ENCODE results near the gene FAM184A. TPM values are rescaled to one million over a fixed set of nuclear protein-coding genes. Genes with fewer than 3 reads are reported as not detected.

The FAM184A gene, protein sequence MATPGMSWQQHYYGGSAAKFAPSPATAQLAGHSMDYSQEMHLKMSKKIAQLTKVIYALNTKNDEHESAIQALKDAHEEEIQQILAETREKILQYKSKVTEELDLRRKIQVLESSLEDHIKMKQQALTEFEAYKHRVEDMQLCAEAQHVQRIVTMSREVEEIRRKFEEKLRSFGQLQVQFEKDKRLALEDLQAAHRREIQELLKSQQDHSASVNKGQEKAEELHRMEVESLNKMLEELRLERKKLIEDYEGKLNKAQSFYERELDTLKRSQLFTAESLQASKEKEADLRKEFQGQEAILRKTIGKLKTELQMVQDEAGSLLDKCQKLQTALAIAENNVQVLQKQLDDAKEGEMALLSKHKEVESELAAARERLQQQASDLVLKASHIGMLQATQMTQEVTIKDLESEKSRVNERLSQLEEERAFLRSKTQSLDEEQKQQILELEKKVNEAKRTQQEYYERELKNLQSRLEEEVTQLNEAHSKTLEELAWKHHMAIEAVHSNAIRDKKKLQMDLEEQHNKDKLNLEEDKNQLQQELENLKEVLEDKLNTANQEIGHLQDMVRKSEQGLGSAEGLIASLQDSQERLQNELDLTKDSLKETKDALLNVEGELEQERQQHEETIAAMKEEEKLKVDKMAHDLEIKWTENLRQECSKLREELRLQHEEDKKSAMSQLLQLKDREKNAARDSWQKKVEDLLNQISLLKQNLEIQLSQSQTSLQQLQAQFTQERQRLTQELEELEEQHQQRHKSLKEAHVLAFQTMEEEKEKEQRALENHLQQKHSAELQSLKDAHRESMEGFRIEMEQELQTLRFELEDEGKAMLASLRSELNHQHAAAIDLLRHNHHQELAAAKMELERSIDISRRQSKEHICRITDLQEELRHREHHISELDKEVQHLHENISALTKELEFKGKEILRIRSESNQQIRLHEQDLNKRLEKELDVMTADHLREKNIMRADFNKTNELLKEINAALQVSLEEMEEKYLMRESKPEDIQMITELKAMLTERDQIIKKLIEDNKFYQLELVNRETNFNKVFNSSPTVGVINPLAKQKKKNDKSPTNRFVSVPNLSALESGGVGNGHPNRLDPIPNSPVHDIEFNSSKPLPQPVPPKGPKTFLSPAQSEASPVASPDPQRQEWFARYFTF
- total RNA-seq (7.0 TPM), polyA plus RNA-seq (ENCODE audit: insufficient read depth in 1 of 8, insufficient read length in 8 of 8, low replicate concordance in 1 of 8) (10 to 100 TPM in 5 of 8 donors, 1 to 10 TPM in 3; 8.2 to 13.7 (median 11.2) TPM)
- long read RNA-seq, donor 1 = 0 reads
- long read RNA-seq, donor 2 = 0 reads
- long read RNA-seq, donor 3, full-length matches to known transcripts = 1 of 1 reads
- long read RNA-seq, donor 3, partial matches to known transcripts = 0 of 1 reads
- long read RNA-seq, donor 3, other reads (novel, unspliced or antisense) = 0 of 1 reads
- long read RNA-seq, donor 4 = 0 reads
- long read RNA-seq, donor 5, partial matches to known transcripts = 5 of 7 reads
- long read RNA-seq, donor 5, other reads (novel, unspliced or antisense) = 0 of 7 reads
- long read RNA-seq, donor 6, partial matches to known transcripts = 0 of 1 reads
- long read RNA-seq, donor 6, other reads (novel, unspliced or antisense) = 0 of 1 reads
- long read RNA-seq, donor 7 = 0 reads
- long read RNA-seq, donor 8, partial matches to known transcripts = 0 of 1 reads
- long read RNA-seq, donor 8, other reads (novel, unspliced or antisense) = 0 of 1 reads
- long read RNA-seq, donor 9 = 0 reads
- long read RNA-seq, donor 10, partial matches to known transcripts = 0 of 1 reads
- long read RNA-seq, donor 10, other reads (novel, unspliced or antisense) = 0 of 1 reads
- long read RNA-seq, donor 11, full-length matches to known transcripts = 1 of 1 reads
- long read RNA-seq, donor 11, partial matches to known transcripts = 0 of 1 reads
- long read RNA-seq, donor 11, other reads (novel, unspliced or antisense) = 0 of 1 reads

DNA sequence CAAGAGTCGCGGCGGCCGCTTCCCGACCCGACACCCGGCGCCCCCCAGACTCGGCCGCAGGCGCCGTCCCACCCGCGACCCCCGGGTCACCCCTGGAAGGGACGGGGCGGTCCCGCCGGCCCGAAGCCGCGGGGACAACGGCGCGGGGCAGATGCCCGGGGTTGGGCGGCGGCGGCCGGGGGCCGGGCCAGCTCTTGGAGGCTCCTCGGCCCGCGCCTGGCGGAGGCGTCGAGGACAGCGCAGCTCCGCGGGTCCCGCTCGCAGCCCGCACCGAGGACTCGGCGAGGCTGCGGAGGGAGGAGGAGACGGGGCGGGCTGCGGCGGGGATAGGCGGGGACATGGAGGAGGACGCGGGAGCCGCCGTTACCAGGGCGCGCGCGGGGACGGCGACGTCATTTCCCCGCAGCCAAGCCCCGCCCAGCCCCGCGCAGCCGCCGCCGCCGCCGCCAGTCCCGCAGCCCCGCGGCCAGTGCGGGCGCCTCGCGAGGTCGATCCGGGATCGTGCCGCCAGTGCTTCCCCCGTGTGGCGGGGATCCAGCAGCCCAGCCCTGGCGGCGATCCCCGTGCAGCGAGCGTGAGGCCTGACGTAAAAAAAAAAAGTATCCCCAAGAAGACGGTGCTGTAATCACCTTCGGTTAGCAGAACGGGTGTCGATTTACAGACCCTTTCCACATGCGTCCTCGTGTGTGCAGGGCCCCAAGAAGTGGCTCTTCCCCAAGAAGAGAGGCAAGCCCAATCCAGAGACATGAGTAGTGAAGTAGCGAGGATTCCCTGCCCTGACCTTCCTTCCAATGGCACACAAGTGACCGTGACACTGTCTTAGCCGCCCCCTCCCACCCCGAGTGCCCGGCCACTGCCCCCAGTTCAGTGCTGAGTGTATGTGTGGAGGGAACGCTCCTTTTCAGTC is at the start of gene FAM184A:
FAM184A (minus strand) TSS at position 289 of the 907 bp plus-strand sequence. CDS start 365 bp downstream, outside the sequence.
- H3K36me3 ChIP-seq (ENCODE audit: control insufficient read depth, insufficient read depth, low read length) = no peaks in the 10 kb centered on the region
- WGBS (ENCODE audit: insufficient coverage) = under 1% methylated on average over 93 of the region's 103 CpGs
- H3K27me3 ChIP-seq (ENCODE audit: control insufficient read depth, insufficient read depth, low read length) = peaks cover 6% of the 10 kb centered on the region
- DNase-seq = peak; percentile 81
- peaks cover 7% of the 10 kb centered on the region for H3K9me3 ChIP-seq (replicated peaks; ENCODE audit: control insufficient read depth, low read depth, low read length)
- peak within 1 kb of the TSS; percentile 72 for H3K4me3 ChIP-seq (ENCODE audit: low read length)
- peaks cover 3% of the 10 kb centered on the region for H3K4me1 ChIP-seq (ENCODE audit: control insufficient read depth, insufficient read depth, low read length)
- H3K27ac ChIP-seq (ENCODE audit: low read length) = peak within 1 kb of the TSS; percentile 89

- no peak overlapping the region for H3K4me3 ChIP-seq (ENCODE audit: low read length)
Measured at GRCh38 chr6:119127627-119128026, 49.2 kb upstream of the FAM184A start.

DNA sequence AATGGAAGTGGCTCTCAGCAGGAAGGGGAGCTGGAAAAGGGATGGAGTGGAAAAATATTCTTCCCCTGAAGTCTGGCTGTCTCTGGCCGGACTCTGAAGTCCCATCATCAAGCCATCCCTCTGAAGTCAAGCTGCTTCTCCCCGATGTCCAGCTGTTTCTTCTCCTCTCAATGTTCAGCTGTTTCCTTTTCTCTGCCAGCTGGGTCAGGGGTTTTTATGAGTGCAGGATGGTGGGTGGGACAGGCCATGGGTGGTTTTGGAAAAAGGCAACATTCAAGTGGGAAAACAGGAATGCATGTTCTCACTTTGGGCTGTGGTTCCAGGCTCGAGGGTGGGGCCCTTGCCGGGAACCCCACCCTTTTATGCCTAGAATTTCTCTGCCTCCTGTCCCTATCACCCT is 48.4 kb upstream of the FAM184A start:
- H3K27ac ChIP-seq (ENCODE audit: low read length) = no peak overlapping the region
- no peaks in the 10 kb centered on the region for H3K36me3 ChIP-seq (ENCODE audit: control insufficient read depth, insufficient read depth, low read length)
- no peak overlapping the region for H3K4me3 ChIP-seq (ENCODE audit: low read length)
- H3K4me1 ChIP-seq (ENCODE audit: control insufficient read depth, insufficient read depth, low read length) = peaks cover 14% of the 10 kb centered on the region
- peaks cover 2% of the 10 kb centered on the region for H3K9me3 ChIP-seq (replicated peaks; ENCODE audit: control insufficient read depth, low read depth, low read length)
- no CpG with 5 or more reads among the region's 4 CpGs for WGBS (ENCODE audit: insufficient coverage)
- no peaks in the 10 kb centered on the region for H3K27me3 ChIP-seq (ENCODE audit: control insufficient read depth, insufficient read depth, low read length)
- no peak for DNase-seq

More at GRCh38 chr6:119127627-119128026, 49.2 kb upstream of the FAM184A start:
- no peak for DNase-seq
- H3K9me3 ChIP-seq (replicated peaks; ENCODE audit: control insufficient read depth, low read depth, low read length) = peaks cover 2% of the 10 kb centered on the region
- H3K36me3 ChIP-seq (ENCODE audit: control insufficient read depth, insufficient read depth, low read length) = no peaks in the 10 kb centered on the region
- H3K27ac ChIP-seq (ENCODE audit: low read length) = no peak overlapping the region
- peaks cover 16% of the 10 kb centered on the region for H3K4me1 ChIP-seq (ENCODE audit: control insufficient read depth, insufficient read depth, low read length)
- WGBS (ENCODE audit: insufficient coverage) = no CpG with 5 or more reads among the region's 1 CpG
- no peaks in the 10 kb centered on the region for H3K27me3 ChIP-seq (ENCODE audit: control insufficient read depth, insufficient read depth, low read length)

DNA sequence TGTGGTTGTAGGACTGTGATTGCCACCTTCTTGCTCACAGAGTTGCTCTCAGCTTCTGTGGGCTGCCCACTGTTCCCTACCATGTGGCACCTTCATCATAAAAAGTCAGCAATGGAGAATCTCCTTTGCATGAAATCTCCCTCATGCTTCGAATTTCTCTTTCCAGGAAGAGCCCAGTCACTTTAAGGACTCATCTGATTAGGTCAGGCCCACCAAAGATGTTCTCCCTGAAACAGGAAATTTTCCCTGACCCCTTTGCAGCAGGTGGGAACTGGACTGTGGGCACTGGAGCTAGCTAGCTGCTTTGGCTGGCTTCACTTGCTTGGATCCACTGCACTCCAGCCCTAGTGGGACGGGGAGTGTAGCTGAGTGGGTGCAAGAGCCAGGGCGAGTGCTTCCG is 47.7 kb upstream of the FAM184A start:
- Histone ChIP-seq H3K4me1 (ENCODE audit: control insufficient read depth, insufficient read depth, low read length) (peaks cover 11% of the 10 kb centered on the region), H3K9me3 (replicated peaks; ENCODE audit: control insufficient read depth, low read depth, low read length) (peaks cover 2% of the 10 kb centered on the region), H3K27ac (ENCODE audit: low read length) (no peak overlapping the region), H3K36me3 (ENCODE audit: control insufficient read depth, insufficient read depth, low read length) (no peaks in the 10 kb centered on the region), H3K4me3 (ENCODE audit: low read length) (no peak overlapping the region), H3K27me3 (ENCODE audit: control insufficient read depth, insufficient read depth, low read length) (no peaks in the 10 kb centered on the region)
- 91% methylated on average over 4 of the region's 4 CpGs for WGBS (ENCODE audit: insufficient coverage)
- DNase-seq = no peak

GRCh38 chr6:119125576-119125975 is 47.1 kb upstream of the FAM184A start:
- Histone ChIP-seq H3K4me3 (ENCODE audit: low read length) (no peak overlapping the region), H3K27me3 (ENCODE audit: control insufficient read depth, insufficient read depth, low read length) (no peaks in the 10 kb centered on the region), H3K36me3 (ENCODE audit: control insufficient read depth, insufficient read depth, low read length) (no peaks in the 10 kb centered on the region), H3K9me3 (replicated peaks; ENCODE audit: control insufficient read depth, low read depth, low read length) (peaks cover 2% of the 10 kb centered on the region), H3K4me1 (ENCODE audit: control insufficient read depth, insufficient read depth, low read length) (peaks cover 7% of the 10 kb centered on the region), H3K27ac (ENCODE audit: low read length) (no peak overlapping the region)
- DNase-seq = no peak
- no CpG with 5 or more reads among the region's 2 CpGs for WGBS (ENCODE audit: insufficient coverage)

DNA sequence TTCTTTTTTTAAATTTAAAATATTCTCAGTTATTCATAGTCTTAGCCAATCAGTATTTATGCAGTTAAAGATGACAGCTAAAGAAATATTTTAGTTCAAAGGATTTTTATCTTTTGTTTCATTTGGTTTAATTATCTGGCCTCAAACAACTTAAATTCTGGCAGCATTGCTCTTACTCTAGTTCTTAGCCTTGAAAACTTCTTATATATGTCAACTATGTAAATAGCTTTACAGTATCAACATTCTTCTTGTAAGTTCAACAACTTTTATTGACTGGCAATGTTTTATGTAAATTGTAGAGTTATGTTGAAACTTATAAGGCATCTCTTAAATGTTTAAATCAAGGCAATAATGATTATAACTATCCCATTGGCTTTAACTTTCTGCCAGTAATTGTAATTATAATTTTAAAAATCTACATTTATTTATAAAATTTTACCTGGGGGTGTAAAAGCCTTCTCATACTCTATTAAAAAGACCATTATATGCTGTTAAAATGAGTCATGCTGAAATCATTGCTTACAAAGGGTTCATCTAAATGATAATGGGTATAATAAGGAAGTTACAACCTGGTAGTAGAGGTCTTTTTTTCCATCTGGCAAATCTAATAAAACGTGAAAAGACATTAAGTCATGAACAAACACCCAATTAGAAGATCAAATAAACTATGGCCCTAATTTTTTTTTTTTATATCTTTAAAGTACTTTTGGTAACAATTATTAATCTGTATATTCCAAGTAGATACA is 45.8 kb upstream of the FAM184A start:
- Histone ChIP-seq H3K9me3 (replicated peaks; ENCODE audit: control insufficient read depth, low read depth, low read length) (peaks cover 2% of the 10 kb centered on the region), H3K4me3 (ENCODE audit: low read length) (no peak overlapping the region), H3K36me3 (ENCODE audit: control insufficient read depth, insufficient read depth, low read length) (no peaks in the 10 kb centered on the region), H3K27me3 (ENCODE audit: control insufficient read depth, insufficient read depth, low read length) (no peaks in the 10 kb centered on the region), H3K4me1 (ENCODE audit: control insufficient read depth, insufficient read depth, low read length) (peaks cover 1% of the 10 kb centered on the region), H3K27ac (ENCODE audit: low read length) (no peak overlapping the region)
- no CpG with 5 or more reads among the region's 1 CpG for WGBS (ENCODE audit: insufficient coverage)
- no peak for DNase-seq

- Histone ChIP-seq H3K9me3 (replicated peaks; ENCODE audit: control insufficient read depth, low read depth, low read length) (peaks cover 2% of the 10 kb centered on the region), H3K27me3 (ENCODE audit: control insufficient read depth, insufficient read depth, low read length) (no peaks in the 10 kb centered on the region), H3K36me3 (ENCODE audit: control insufficient read depth, insufficient read depth, low read length) (no peaks in the 10 kb centered on the region), H3K4me1 (ENCODE audit: control insufficient read depth, insufficient read depth, low read length) (no peaks in the 10 kb centered on the region), H3K27ac (ENCODE audit: low read length) (no peak overlapping the region), H3K4me3 (ENCODE audit: low read length) (no peak overlapping the region)
- DNase-seq = no peak
- WGBS (ENCODE audit: insufficient coverage) = no CpG with 5 or more reads among the region's 4 CpGs
Measured at GRCh38 chr6:119122336-119122735, 43.9 kb upstream of the FAM184A start.

DNA sequence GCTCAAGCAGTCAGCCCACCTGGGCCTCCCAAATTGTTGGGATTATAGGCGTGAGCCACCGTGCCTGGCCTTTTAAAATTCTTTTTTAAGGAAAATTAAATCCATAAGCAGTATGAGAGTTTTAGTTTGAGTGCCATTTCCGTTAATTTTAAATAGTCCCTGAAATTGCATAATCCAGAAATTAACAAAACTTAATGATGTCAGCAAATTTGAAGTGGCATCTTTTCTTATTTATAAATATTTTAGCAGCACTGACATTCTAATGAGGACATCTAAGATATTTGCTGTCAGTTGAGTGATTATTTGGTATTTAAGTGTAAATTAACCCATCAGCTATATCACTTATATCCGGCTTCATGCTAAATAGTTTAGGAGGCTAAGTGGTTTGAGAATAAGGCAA is 42.9 kb upstream of the FAM184A start:
- WGBS (ENCODE audit: insufficient coverage) = no CpG with 5 or more reads among the region's 4 CpGs
- Histone ChIP-seq H3K27ac (ENCODE audit: low read length) (no peak overlapping the region), H3K27me3 (ENCODE audit: control insufficient read depth, insufficient read depth, low read length) (no peaks in the 10 kb centered on the region), H3K36me3 (ENCODE audit: control insufficient read depth, insufficient read depth, low read length) (no peaks in the 10 kb centered on the region), H3K4me3 (ENCODE audit: low read length) (no peak overlapping the region), H3K4me1 (ENCODE audit: control insufficient read depth, insufficient read depth, low read length) (no peaks in the 10 kb centered on the region), H3K9me3 (replicated peaks; ENCODE audit: control insufficient read depth, low read depth, low read length) (peaks cover 2% of the 10 kb centered on the region)
- no peak for DNase-seq

Data from muscle of leg (tissue), 16 donors.